Measurements from ENCODE around the gene SEZ6.

DNA sequence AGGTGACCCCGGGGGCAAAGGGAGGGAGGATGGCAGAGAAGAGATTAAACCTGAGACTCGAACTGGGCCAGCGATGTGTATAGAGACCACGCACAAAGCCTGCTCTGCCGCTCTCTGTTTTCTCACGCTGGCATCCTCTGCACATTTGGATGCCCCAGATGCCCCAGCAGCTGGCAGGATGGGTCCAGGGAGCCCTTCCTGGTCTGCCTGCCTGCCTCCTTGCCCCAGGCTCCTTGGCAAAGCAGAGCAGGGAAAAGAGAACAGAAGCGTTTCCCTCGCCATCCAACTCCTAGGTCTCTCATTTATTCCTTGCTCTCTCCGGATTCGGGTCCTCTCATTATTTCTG is 31.9 kb upstream of the SEZ6 start:
- TF ChIP-seq, protein P1, sequence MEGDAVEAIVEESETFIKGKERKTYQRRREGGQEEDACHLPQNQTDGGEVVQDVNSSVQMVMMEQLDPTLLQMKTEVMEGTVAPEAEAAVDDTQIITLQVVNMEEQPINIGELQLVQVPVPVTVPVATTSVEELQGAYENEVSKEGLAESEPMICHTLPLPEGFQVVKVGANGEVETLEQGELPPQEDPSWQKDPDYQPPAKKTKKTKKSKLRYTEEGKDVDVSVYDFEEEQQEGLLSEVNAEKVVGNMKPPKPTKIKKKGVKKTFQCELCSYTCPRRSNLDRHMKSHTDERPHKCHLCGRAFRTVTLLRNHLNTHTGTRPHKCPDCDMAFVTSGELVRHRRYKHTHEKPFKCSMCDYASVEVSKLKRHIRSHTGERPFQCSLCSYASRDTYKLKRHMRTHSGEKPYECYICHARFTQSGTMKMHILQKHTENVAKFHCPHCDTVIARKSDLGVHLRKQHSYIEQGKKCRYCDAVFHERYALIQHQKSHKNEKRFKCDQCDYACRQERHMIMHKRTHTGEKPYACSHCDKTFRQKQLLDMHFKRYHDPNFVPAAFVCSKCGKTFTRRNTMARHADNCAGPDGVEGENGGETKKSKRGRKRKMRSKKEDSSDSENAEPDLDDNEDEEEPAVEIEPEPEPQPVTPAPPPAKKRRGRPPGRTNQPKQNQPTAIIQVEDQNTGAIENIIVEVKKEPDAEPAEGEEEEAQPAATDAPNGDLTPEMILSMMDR (IDR thresholded peaks at IDR 0.05): no peak
- TF ChIP-seq POLR2A (IDR thresholded peaks at IDR 0.05) (no peak), EP300 (IDR thresholded peaks at IDR 0.05) (no peak), POLR2AphosphoS5 (IDR thresholded peaks at IDR 0.05) (no peak)
